ENCODE results near the gene CATSPER4. TPM values are rescaled to one million over a fixed set of nuclear protein-coding genes. Genes with fewer than 3 reads are reported as not detected.

Gene CATSPER4
- total and polyA plus RNA-seq, 2 of the 13 experiments (the other 11 are each of a cell fraction or from before 2014, with no cell fraction given), result not detected

DNA sequence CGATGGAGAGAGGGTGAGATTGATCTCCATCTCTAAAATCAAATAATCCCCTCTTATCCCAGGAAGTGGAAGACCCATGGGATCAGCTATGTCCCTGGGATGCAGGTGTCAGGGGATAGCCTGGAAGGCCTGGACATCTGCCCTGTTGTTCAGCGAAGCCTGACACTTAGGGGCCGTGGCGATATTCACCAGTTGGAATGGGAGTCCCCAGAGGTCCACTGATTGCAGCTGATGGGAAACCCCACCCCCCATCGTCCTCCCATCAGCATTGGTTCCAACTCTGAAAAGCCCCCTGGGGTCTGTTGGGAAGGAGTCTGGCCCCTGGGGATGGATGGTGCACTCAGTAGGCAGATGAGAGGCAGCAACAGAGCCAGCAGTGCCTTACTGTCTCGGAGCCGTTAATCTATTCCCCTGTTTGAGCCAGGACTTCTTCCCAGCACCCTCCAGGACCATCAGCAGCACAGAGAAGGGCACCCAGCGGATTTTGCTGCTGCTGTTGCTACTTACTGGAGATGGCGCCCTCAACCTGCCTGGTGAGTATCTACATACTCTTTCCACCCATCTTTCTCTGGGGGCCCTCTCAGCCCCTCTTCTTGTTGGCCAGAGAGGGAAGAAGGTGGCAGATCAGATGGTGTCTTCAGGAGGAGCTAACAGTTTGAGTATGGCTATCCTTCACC lies 13.4 kb downstream of the CATSPER4 start:
- no peaks in the 10 kb centered on the region for H4K20me1 ChIP-seq (ENCODE audit: insufficient read depth, low read length)
- TF ChIP-seq, protein P1, sequence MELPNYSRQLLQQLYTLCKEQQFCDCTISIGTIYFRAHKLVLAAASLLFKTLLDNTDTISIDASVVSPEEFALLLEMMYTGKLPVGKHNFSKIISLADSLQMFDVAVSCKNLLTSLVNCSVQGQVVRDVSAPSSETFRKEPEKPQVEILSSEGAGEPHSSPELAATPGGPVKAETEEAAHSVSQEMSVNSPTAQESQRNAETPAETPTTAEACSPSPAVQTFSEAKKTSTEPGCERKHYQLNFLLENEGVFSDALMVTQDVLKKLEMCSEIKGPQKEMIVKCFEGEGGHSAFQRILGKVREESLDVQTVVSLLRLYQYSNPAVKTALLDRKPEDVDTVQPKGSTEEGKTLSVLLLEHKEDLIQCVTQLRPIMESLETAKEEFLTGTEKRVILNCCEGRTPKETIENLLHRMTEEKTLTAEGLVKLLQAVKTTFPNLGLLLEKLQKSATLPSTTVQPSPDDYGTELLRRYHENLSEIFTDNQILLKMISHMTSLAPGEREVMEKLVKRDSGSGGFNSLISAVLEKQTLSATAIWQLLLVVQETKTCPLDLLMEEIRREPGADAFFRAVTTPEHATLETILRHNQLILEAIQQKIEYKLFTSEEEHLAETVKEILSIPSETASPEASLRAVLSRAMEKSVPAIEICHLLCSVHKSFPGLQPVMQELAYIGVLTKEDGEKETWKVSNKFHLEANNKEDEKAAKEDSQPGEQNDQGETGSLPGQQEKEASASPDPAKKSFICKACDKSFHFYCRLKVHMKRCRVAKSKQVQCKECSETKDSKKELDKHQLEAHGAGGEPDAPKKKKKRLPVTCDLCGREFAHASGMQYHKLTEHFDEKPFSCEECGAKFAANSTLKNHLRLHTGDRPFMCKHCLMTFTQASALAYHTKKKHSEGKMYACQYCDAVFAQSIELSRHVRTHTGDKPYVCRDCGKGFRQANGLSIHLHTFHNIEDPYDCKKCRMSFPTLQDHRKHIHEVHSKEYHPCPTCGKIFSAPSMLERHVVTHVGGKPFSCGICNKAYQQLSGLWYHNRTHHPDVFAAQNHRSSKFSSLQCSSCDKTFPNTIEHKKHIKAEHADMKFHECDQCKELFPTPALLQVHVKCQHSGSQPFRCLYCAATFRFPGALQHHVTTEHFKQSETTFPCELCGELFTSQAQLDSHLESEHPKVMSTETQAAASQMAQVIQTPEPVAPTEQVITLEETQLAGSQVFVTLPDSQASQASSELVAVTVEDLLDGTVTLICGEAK (IDR thresholded peaks at IDR 0.05), result no peak
- TF ChIP-seq, protein P1 (CRISPR knock-in tag; IDR thresholded peaks at IDR 0.05), result no peak
- TF ChIP-seq STAG1 (CRISPR knock-in tag; IDR thresholded peaks at IDR 0.05), result peak; percentile 39; the same call in 1 of the 2 replicates
- TF ChIP-seq, protein P2, sequence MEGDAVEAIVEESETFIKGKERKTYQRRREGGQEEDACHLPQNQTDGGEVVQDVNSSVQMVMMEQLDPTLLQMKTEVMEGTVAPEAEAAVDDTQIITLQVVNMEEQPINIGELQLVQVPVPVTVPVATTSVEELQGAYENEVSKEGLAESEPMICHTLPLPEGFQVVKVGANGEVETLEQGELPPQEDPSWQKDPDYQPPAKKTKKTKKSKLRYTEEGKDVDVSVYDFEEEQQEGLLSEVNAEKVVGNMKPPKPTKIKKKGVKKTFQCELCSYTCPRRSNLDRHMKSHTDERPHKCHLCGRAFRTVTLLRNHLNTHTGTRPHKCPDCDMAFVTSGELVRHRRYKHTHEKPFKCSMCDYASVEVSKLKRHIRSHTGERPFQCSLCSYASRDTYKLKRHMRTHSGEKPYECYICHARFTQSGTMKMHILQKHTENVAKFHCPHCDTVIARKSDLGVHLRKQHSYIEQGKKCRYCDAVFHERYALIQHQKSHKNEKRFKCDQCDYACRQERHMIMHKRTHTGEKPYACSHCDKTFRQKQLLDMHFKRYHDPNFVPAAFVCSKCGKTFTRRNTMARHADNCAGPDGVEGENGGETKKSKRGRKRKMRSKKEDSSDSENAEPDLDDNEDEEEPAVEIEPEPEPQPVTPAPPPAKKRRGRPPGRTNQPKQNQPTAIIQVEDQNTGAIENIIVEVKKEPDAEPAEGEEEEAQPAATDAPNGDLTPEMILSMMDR (CRISPR knock-in tag; IDR thresholded peaks at IDR 0.05), result 0 out of 2 replicates have a peak, but pooled peaks have one; percentile 17
- H3K4me3 ChIP-seq (replicated peaks in 1 of 3; ENCODE audit: insufficient read depth in 1 of 3, low read depth in 2 of 3, low read length in 3 of 3), result no peak overlapping the region
- no peak overlapping the region for H3K4me2 ChIP-seq (ENCODE audit: low read depth, low read length)
- DNase-seq (ENCODE audit: low spot score) (no peak), FAIRE-seq (no peak), ATAC-seq (peak; percentile 43; the same call in 1 of the 3 replicates)
- H3K27ac ChIP-seq (ENCODE audit: extremely low read length, insufficient read depth, low read length), result no peak overlapping the region
- in situ Hi-C loops (cut with HindIII; ENCODE audit: extremely low pct_ligation_motif_present, low pct_unique_long_range_greater_than_20kb) (no loop called here), intact Hi-C loops (cut with micrococcal nuclease; ENCODE audit: unreplicated experiment) (no loop called here)
- 0% methylated on average over 4 of the region's 9 CpGs for WGBS (ENCODE audit: low lambda C conversion rate)
- ChIA-PET CTCF (ENCODE audit: low intra/inter-chr PET ratio, low total read pairs) (no interaction called here), POLR2A (no interaction called here)
- no peaks in the 10 kb centered on the region for H3K9me3 ChIP-seq (ENCODE audit: low read length)
- H3K27me3 ChIP-seq (ENCODE audit: control insufficient read depth in 1 of 2, insufficient read depth in 2 of 2, low read length in 2 of 2), result peaks cover 4 to 19% of the 10 kb centered on the region in 2 experiments; a peak in 3 of 5 replicates
- no peak overlapping the region for H3K9ac ChIP-seq (ENCODE audit: insufficient read depth, low read depth, low read length)
- no peaks in the 10 kb centered on the region for H3K4me1 ChIP-seq (ENCODE audit: insufficient read depth, low read length)
- H3K79me2 ChIP-seq (ENCODE audit: insufficient read depth, low read length), result no peaks in the 10 kb centered on the region
- no peak overlapping the region for H2AFZ ChIP-seq (ENCODE audit: low read length)
- H3K36me3 ChIP-seq (replicated peaks in 1 of 2; ENCODE audit: control insufficient read depth in 1 of 2, insufficient read depth in 2 of 2, low read length in 2 of 2), result no peaks in the 10 kb centered on the region
- BruUV-seq (replicated peaks), result no TSS peak
